VCaP (cell line): ENCODE data around the gene TMPRSS4.
"Not testable (repeated sequence)": the region's sequence is repeated elsewhere in the genome, so short reads cannot be mapped to it uniquely, and the experiment has no call there.

ENCODE experiments used
- H3K27ac ChIP-seq: fragments of 450-650 bp; 2 replicates; pipeline ENCODE4 v1.5.1; 2017
- TF ChIP-seq, protein P1 (sequence below): fragments of 450-650 bp; conservative IDR thresholded peaks from 2 replicates; pipeline ENCODE4 v1.5.1; 2017; ENCODE audit warnings: mild to moderate bottlenecking, moderate library complexity

Gene TMPRSS4

DNA sequence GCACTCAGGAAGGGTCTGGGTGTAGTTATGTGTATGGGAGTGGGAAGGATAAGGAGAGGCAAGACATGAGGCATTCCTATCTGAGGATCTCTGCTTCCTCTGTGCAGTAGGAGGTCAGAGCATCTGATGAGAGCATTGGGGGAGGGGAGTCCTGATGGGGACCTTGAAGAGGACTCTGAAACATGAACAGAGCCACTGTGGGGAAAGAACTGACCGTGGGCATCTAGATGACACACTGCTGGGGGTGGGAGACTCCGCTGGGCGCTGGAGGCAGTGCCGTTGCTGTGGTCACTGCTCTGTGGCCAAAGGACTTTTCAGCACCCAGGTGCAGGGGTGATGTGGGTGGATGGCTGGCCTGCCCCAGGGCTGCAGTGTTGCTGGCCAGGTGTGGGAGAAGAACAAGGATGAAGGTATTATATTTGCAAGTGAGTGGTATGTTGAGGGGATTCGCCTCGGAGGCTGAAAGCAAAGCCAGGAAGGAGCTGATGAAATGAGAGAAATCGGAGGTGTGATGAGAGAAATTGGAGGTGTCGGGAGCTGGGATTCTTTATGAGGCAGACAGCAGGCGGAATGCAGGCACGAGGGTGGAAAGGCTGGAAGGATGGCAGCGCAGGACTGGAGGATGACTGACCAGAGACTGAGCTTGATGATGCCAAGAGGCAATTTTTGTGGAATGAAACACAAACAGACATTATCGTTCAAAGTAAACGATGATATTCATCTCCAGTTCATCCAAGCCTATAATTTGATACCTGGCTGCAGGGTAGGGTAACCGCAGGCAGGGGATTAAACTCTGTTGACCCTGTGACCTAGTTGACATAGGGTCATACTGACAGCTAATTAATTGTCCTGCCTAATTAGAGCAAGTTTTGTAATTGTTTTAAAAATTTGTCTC is 19.4 kb upstream of the TMPRSS4 start:
- peak overlapping the region; percentile 40; the same call in 1 of the 2 replicates for H3K27ac ChIP-seq
- TF ChIP-seq, protein P1, sequence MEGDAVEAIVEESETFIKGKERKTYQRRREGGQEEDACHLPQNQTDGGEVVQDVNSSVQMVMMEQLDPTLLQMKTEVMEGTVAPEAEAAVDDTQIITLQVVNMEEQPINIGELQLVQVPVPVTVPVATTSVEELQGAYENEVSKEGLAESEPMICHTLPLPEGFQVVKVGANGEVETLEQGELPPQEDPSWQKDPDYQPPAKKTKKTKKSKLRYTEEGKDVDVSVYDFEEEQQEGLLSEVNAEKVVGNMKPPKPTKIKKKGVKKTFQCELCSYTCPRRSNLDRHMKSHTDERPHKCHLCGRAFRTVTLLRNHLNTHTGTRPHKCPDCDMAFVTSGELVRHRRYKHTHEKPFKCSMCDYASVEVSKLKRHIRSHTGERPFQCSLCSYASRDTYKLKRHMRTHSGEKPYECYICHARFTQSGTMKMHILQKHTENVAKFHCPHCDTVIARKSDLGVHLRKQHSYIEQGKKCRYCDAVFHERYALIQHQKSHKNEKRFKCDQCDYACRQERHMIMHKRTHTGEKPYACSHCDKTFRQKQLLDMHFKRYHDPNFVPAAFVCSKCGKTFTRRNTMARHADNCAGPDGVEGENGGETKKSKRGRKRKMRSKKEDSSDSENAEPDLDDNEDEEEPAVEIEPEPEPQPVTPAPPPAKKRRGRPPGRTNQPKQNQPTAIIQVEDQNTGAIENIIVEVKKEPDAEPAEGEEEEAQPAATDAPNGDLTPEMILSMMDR: no peak

DNA sequence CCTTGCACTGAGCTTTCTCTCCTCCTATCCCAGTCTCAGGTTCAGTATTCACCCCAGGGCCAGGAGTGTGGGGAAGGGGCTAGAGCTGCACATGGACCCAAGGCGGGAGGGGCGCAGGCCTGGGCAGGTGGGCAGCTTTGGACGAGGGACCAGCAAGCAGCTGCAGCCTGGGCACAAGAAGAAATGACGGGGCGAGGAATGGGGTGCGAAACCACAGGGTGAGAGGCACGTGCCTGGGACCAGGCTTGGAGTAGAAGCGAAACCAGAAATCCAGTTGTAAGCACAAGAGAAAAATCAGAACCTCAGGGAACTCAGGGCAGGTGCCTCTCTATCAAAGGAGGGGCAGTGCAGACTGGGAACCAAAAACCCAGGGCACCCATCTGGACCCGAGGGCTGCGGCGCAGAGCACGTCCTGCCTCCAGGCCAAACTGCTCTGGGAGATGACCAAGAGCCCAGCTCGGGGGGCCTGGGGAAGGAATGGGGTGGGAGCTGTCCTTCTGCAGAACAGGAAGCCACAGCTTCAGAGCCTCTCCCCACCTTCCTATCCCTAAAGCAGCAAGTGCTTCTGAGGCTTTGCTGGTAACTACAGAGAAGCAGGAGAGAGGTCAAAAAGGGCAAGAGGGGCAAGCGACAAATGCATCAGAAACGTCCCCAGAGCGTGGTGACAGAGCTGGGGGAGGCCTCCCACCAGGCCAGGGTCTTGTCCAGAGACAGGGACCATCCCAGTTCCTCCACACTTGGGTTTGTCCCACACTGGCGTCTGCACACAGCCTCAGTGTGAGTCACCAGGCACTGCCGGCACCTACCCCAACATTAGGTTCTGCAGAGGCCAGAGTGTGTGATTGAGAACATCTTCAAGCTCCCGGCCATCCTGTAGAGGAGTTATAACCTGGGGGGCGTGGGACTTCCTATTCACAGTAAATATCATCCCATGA is 18.3 kb upstream of the TMPRSS4 start:
- peak overlapping the region; percentile 40; the same call in 1 of the 2 replicates for H3K27ac ChIP-seq
- TF ChIP-seq, protein P1: no peak

DNA sequence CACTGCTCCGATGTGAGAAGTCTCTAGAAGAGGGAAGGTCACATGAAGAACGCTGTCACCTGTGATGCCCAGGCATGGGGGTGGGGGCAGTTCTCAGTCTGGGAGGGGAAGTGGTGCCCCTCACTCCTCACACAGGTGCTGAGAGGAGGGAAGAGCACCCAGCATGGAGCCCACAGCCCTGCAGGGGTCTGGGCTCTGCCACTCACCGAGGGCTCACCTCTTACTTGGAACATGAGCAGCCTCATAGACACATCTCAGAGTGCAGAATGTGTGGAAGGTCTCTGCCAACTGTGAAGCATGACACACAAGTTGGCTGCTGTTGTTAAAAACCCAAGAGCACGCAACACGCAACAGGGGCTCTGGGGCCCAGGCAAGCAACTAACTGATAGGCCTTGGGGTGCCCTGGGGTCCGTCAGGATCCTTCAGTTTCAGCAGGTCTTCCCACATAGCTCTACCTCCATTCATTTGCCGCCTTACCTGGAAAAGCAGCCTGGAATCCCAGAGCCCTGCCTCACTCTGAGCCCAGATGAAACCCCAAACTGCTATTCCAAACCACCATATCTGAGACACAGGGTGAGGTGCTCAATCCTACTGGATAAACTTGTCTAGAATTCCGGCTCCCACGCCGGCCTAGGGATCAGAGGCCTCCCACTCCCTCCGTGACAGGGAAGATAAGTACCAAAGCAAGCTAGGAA is 17.5 kb upstream of the TMPRSS4 start:
- no peak overlapping the region; the same call in 1 of the 2 replicates for H3K27ac ChIP-seq
- TF ChIP-seq, protein P1: no peak

DNA sequence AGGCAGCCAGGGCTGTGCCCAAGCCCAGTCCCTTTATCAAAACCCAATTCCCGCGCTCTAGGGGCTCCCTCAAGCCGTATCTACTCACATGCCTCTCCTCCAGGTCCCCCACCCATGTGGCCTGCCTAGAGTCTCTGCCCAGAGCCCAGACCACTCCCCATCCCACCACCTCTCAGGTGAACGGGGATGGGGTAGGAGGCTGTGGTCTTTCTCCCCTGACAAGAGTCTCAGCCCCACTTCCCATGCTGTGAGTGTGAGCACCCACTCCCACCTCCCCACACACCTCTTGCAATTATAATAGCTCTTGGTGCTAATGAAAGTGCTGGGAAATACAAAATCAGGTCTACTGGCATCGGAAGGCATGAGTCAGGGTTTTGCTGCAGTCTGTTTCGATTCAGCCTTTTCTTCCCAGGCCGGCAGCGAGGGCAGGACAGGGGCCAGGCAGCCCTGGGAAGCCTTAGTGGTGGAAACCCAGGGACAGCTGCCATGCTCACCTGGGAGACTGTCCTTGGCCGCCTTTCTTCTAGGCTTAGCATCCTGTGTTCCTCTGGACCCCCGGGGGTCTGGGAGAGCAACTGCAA is 16.7 kb upstream of the TMPRSS4 start:
- TF ChIP-seq, protein P1: no peak

DNA sequence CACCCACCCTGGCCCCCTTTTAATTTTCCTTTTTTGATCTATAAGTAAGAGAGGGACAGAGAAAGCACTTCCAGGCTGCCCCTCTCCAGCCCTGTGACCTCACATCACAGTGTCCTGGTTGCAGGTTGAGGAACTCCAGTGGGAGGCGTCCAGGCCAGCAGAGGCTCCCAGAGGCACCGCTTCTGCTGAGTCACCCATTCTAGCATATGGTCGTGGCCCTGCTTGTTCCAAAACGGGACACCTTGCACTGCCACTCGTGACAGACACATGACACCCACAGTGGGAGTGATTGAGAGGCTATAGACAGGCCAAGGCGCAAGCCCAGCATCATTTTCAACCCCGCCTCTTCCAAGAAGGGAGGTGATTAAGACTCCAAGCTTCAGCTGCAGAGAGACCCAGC is 16.0 kb upstream of the TMPRSS4 start:
- TF ChIP-seq, protein P1: no peak
- H3K27ac ChIP-seq: no peak overlapping the region

More for the DNA sequence above, 16.7 kb upstream of the TMPRSS4 start:
- H3K27ac ChIP-seq: no peak overlapping the region

DNA sequence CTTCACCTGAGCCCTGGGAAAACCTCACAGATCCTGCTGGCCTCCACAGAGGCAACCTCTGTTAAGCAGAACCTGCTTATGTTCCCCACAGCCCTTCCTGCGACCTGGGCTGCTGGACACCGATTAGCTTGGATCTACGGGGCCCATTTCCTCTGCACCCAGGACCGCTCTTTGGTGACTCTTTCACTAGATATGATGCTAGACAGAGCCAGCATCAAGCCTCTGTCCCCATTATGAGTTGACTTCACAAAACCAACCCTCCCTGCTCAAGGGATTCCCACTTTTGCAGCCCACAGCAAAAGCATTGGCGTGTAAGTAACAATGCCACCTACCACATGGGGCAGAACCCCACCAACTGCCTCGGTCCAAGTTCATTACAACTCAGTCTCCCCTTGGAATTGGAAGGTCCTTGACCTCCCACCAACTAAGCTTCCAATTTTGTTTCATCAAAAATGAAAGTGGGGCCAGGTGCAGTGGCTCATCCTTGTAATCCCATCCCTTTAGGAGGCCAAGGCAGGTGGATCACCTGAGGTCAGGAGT is 15.2 kb upstream of the TMPRSS4 start:
- TF ChIP-seq, protein P1: no peak
- H3K27ac ChIP-seq: no peak overlapping the region

DNA sequence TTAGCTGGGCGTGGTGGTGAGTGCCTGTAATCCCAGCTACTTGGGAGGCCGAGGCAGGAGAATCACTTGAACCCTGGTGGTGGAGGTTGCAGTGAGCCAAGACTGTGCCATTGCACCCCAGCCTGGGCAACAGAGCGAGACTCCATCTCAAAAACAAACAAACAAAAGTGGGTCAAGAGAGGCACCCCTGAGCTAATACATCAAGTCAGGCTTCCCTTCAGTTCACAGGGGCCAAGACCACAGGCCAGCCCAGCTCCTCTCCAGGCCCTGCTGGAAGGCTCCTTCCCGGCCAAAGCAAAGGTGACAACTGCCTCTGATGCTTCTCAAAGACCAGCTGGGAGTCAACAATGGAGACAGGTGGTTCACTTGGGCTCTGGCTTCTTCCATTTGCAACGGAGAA is 14.7 kb upstream of the TMPRSS4 start:
- H3K27ac ChIP-seq: not testable (repeated sequence)

DNA sequence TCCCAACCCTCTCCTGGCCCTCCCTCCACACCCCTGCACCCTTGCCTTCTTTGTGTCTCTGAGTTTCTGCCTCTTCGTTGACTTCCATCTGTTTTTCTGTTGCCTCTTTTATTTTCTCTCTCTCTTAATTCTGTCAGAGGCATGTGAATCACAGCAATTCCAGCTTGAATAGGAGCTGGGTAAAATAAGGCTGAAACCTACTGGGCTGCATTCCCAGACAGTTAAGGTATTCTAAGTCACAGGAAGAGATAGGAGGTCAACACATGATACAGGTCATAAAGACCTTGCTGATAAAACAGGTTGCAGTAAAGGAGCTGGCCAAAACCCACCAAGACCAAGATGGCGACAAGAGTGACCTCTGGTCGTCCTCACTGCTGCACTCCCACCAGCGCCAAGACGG is 14.2 kb upstream of the TMPRSS4 start:
- H3K27ac ChIP-seq: not testable (repeated sequence)
